Loucy (cell line): ENCODE data around the gene SHOX.
"Not testable (repeated sequence)": the region's sequence is repeated elsewhere in the genome, so short reads cannot be mapped to it uniquely, and the experiment has no call there.

Experiments used
- H2AFZ ChIP-seq: fragments of 200-600 bp; sonication (generic); 2 replicates; pipeline ENCODE4 v1.6.0; 2016; ENCODE audit warnings: antibody characterized with exemption, mild to moderate bottlenecking, low read length, moderate library complexity
- H3F3A ChIP-seq: fragments of 200-600 bp; 2 replicates; pipeline ENCODE4 v1.6.0; 2016; ENCODE audit warnings: antibody characterized with exemption, low read depth, mild to moderate bottlenecking
- H3K27me3 ChIP-seq: fragments of 200-600 bp; sonication (generic); 2 replicates; pipeline ENCODE4 v1.6.1; 2014; ENCODE audit warnings: low read length, mild to moderate bottlenecking; ENCODE audit not compliant: insufficient read depth, poor library complexity, severe bottlenecking
- H3K36me3 ChIP-seq: fragments of 200-600 bp; sonication (generic); 2 replicates; pipeline ENCODE4 v1.6.1; 2016; ENCODE audit warnings: low read length; ENCODE audit not compliant: insufficient read depth
- H3K4me1 ChIP-seq: fragments of 200-600 bp; sonication (generic); 2 replicates; pipeline ENCODE4 v1.5.1; 2014; ENCODE audit warnings: low read length, mild to moderate bottlenecking; ENCODE audit not compliant: insufficient read depth, poor library complexity, severe bottlenecking
- H3K4me2 ChIP-seq: fragments of 200-600 bp; sonication (generic); 2 replicates; pipeline ENCODE4 v1.6.0; 2014; ENCODE audit warnings: antibody characterized with exemption, low read length, low read depth, mild to moderate bottlenecking; ENCODE audit not compliant: poor library complexity, severe bottlenecking
- H3K4me3 ChIP-seq: fragments of 200-600 bp; sonication (generic); 2 replicates; pipeline ENCODE4 v1.5.1; 2014; ENCODE audit warnings: low read length, mild to moderate bottlenecking, mixed read lengths; ENCODE audit not compliant: poor library complexity, severe bottlenecking
- H3K79me2 ChIP-seq: fragments of 200-600 bp; sonication (generic); 2 replicates; pipeline ENCODE4 v1.6.1; 2014; ENCODE audit warnings: low read length; ENCODE audit not compliant: insufficient read depth
- H3K9ac ChIP-seq: fragments of 200-600 bp; sonication (generic); 2 replicates; pipeline ENCODE4 v1.6.0; 2014; ENCODE audit warnings: mild to moderate bottlenecking, low read depth, low read length, moderate library complexity; ENCODE audit not compliant: poor library complexity, severe bottlenecking
- H3K9me2 ChIP-seq: fragments of 200-600 bp; sonication (generic); replicated peaks from 2 replicates; pipeline ENCODE4 v1.6.1; 2016; ENCODE audit warnings: low read depth, low read length, mixed read lengths
- H3K9me3 ChIP-seq: fragments of 200-600 bp; sonication (generic); 2 replicates; pipeline ENCODE4 v1.6.1; 2014; ENCODE audit warnings: mild to moderate bottlenecking, antibody characterized with exemption, low read length, low read depth; ENCODE audit not compliant: insufficient read depth
- H4K20me1 ChIP-seq: fragments of 200-600 bp; sonication (generic); 2 replicates; pipeline ENCODE4 v1.6.0; 2014; ENCODE audit warnings: antibody characterized with exemption, low read length, mild to moderate bottlenecking; ENCODE audit not compliant: insufficient read depth, poor library complexity, severe bottlenecking
- CTCF ChIP-seq: fragments of 200-600 bp; sonication (generic); conservative IDR thresholded peaks from 2 replicates; pipeline ENCODE4 v1.5.1; 2014; ENCODE audit warnings: mild to moderate bottlenecking, antibody characterized with exemption, low read length
- EZH2phosphoT487 ChIP-seq: fragments of 200-600 bp; IDR thresholded peaks from 2 replicates; pipeline ENCODE4 v1.6.1; 2018; ENCODE audit warnings: antibody characterized with exemption, mild to moderate bottlenecking, moderate library complexity, borderline replicate concordance

The SHOX gene

GRCh38 chrX:621705-622503, 8.7 kb upstream of the SHOX start:
- no peak for TF ChIP-seq EZH2phosphoT487
- no peak for TF ChIP-seq CTCF
- Histone ChIP-seq H2AFZ (no peak overlapping the region), H3K9me2 (no peaks in the 10 kb centered on the region), H3K27me3 (no peaks in the 10 kb centered on the region), H3K36me3 (no peaks in the 10 kb centered on the region), H3K4me2 (no peak overlapping the region), H4K20me1 (no peaks in the 10 kb centered on the region), H3K9ac (no peak overlapping the region), H3F3A (no peaks in the 10 kb centered on the region), H3K4me3 (no peak overlapping the region), H3K79me2 (no peaks in the 10 kb centered on the region), H3K4me1 (no peaks in the 10 kb centered on the region), H3K9me3 (no peaks in the 10 kb centered on the region)

GRCh38 chrX:622802-623201, 7.8 kb upstream of the SHOX start:
- not testable (repeated sequence) for H2AFZ ChIP-seq, H4K20me1 ChIP-seq, H3K36me3 ChIP-seq, H3K27me3 ChIP-seq, H3K9ac ChIP-seq, H3K4me1 ChIP-seq, H3K4me2 ChIP-seq, H3F3A ChIP-seq, H3K9me2 ChIP-seq, H3K4me3 ChIP-seq, H3K79me2 ChIP-seq, H3K9me3 ChIP-seq

GRCh38 chrX:623268-623598, 7.4 kb upstream of the SHOX start:
- no peaks in the 10 kb centered on the region for H3K9me2 ChIP-seq
- no peak overlapping the region for H3K9ac ChIP-seq
- H3K36me3 ChIP-seq = no peaks in the 10 kb centered on the region
- H3K4me3 ChIP-seq = no peak overlapping the region
- H2AFZ ChIP-seq = no peak overlapping the region
- no peaks in the 10 kb centered on the region for H3K4me1 ChIP-seq
- TF ChIP-seq CTCF (no peak), EZH2phosphoT487 (no peak)
- no peaks in the 10 kb centered on the region for H4K20me1 ChIP-seq
- H3K79me2 ChIP-seq = no peaks in the 10 kb centered on the region
- H3F3A ChIP-seq = no peaks in the 10 kb centered on the region
- no peaks in the 10 kb centered on the region for H3K27me3 ChIP-seq
- no peak overlapping the region for H3K4me2 ChIP-seq
- no peaks in the 10 kb centered on the region for H3K9me3 ChIP-seq

GRCh38 chrX:623599-624315, 6.8 kb upstream of the SHOX start:
- Histone ChIP-seq H3K4me3 (no peak overlapping the region), H3K9ac (no peak overlapping the region), H3K4me1 (no peaks in the 10 kb centered on the region), H3K9me2 (no peaks in the 10 kb centered on the region), H3K4me2 (no peak overlapping the region), H3K36me3 (no peaks in the 10 kb centered on the region), H4K20me1 (no peaks in the 10 kb centered on the region), H3K9me3 (no peaks in the 10 kb centered on the region), H2AFZ (no peak overlapping the region), H3K27me3 (no peaks in the 10 kb centered on the region), H3F3A (no peaks in the 10 kb centered on the region), H3K79me2 (no peaks in the 10 kb centered on the region)
- TF ChIP-seq CTCF = no peak
- TF ChIP-seq EZH2phosphoT487 = no peak
